H1 (cell line): ENCODE results near the gene WNT2. TPM values are rescaled to one million over a fixed set of nuclear protein-coding genes. Genes with fewer than 3 reads are reported as not detected.

ENCODE experiments used
- CTCF ChIA-PET: fragments of 300-600 bp; sonication (Branson Sonifier 250); formaldehyde crosslinking; loops from one replicate; lab custom pipeline; 2021; ENCODE audit not compliant: partially characterized antibody; lab: Charles Lee
- POLR2A ChIA-PET: fragments of 300-600 bp; sonication (Branson Sonifier 250); formaldehyde crosslinking; loops from one replicate; lab custom pipeline; 2021; ENCODE audit warnings: inconsistent platforms; ENCODE audit not compliant: partially characterized antibody; lab: Charles Lee
- DNase-seq, 2 experiments: peaks; one replicate each; pipeline versions ENCODE4 v3.0.0 to v3.0.0-alpha.2; 2010 to 2022; ENCODE audit warnings: low spot score in 2 of 2, low read depth in 1 of 2, mixed read lengths in 1 of 2
- FAIRE-seq: peaks from 2 replicates; lab custom pipeline; 2011; peaks lifted over from hg19 to GRCh38; lab: Jason Lieb, UNC
- H2AFZ ChIP-seq: 2 replicates; pipeline ENCODE4 v1.8.1; 2012; ENCODE audit warnings: low read length, inconsistent platforms
- H2AK5ac ChIP-seq: 2 replicates; pipeline ENCODE4 v1.6.1; 2013; ENCODE audit warnings: low read depth, low read length
- H2BK120ac ChIP-seq: replicated peaks from 2 replicates; pipeline ENCODE3; 2013; ENCODE audit warnings: low read depth, low read length, inconsistent platforms
- H2BK12ac ChIP-seq: 2 replicates; pipeline ENCODE4 v1.6.1; 2013; ENCODE audit warnings: low read depth, low read length
- H2BK15ac ChIP-seq: 2 replicates; pipeline ENCODE4 v1.6.1; 2013; ENCODE audit warnings: low read length
- H2BK20ac ChIP-seq: 2 replicates; pipeline ENCODE4 v1.6.1; 2013; ENCODE audit warnings: low read length
- H2BK5ac ChIP-seq: 2 replicates; pipeline ENCODE4 v1.6.1; 2013; ENCODE audit warnings: low read depth, low read length
- H3K14ac ChIP-seq: 2 replicates; pipeline ENCODE4 v1.6.1; 2013; ENCODE audit warnings: inconsistent platforms; ENCODE audit not compliant: insufficient read length
- H3K18ac ChIP-seq: 2 replicates; pipeline ENCODE4 v1.6.1; 2013; ENCODE audit warnings: low read length; ENCODE audit errors: extremely low read depth
- H3K23ac ChIP-seq: 2 replicates; pipeline ENCODE4 v1.6.1; 2013; ENCODE audit warnings: inconsistent platforms; ENCODE audit not compliant: insufficient read length
- H3K23me2 ChIP-seq: 2 replicates; pipeline ENCODE4 v1.6.1; 2013; ENCODE audit warnings: low read depth, low read length
- H3K27ac ChIP-seq: 2 replicates; pipeline ENCODE4 v1.6.1; 2011; ENCODE audit warnings: low read depth, low read length, inconsistent platforms
- H3K27me3 ChIP-seq, 4 experiments: replicated peaks in 1 of 4; 1 replicate in 1 of 4; 2 replicates in 3 of 4; pipeline versions ENCODE4 v1.6.1 to v1.8.1; 2011 to 2013; ENCODE audit warnings: low read length in 3 of 4, mild to moderate bottlenecking in 3 of 4, inconsistent platforms in 2 of 4, mixed read lengths in 2 of 4, moderate library complexity in 1 of 4; ENCODE audit not compliant: control insufficient read depth in 3 of 4, insufficient read depth in 3 of 4; ENCODE audit errors: extremely low read depth in 1 of 4
- H3K36me3 ChIP-seq, 4 experiments: 2 replicates each; pipeline versions ENCODE4 v1.6.1 to v1.8.1; 2011 to 2013; ENCODE audit warnings: mild to moderate bottlenecking in 4 of 4, low read length in 3 of 4, moderate library complexity in 2 of 4, control low read depth in 1 of 4, inconsistent platforms in 1 of 4; ENCODE audit not compliant: insufficient read depth in 4 of 4, control insufficient read depth in 2 of 4
- H3K4ac ChIP-seq: replicated peaks from 2 replicates; pipeline ENCODE3; 2013; ENCODE audit warnings: low read length, low read depth, mixed read lengths, inconsistent platforms; ENCODE audit not compliant: insufficient read length
- H3K4me1 ChIP-seq, 4 experiments: replicated peaks in 1 of 4; 1 replicate in 1 of 4; 2 replicates in 3 of 4; pipeline versions ENCODE4 v1.6.1 to v1.8.1; 2011 to 2013; ENCODE audit warnings: low read length in 3 of 4, inconsistent platforms in 2 of 4, mixed read lengths in 1 of 4; ENCODE audit not compliant: insufficient read depth in 4 of 4, control insufficient read depth in 3 of 4
- H3K4me2 ChIP-seq, 2 experiments: 2 replicates each; pipeline versions ENCODE4 v1.6.1 to v1.8.1; 2011 to 2013; ENCODE audit warnings: low read depth in 2 of 2, low read length in 2 of 2, control low read depth in 1 of 2, inconsistent platforms in 1 of 2, mild to moderate bottlenecking in 1 of 2; ENCODE audit not compliant: insufficient read depth in 1 of 2
- H3K4me3 ChIP-seq, 4 experiments: fragments of 200-600, 300-600 bp in 1 of 4; sonication (generic), shearing (Covaris generic), sonication (Bioruptor Twin) in 1 of 4; 2 replicates each; pipeline versions ENCODE4 v1.5.1 to v1.8.1; 2011 to 2016; ENCODE audit warnings: low read length in 4 of 4, low read depth in 3 of 4, control low read depth in 2 of 4, inconsistent platforms in 2 of 4, mild to moderate bottlenecking in 2 of 4, mixed read lengths in 1 of 4, moderate library complexity in 1 of 4; ENCODE audit not compliant: insufficient read depth in 2 of 4; ENCODE audit errors: extremely low read depth in 1 of 4
- H3K56ac ChIP-seq: replicated peaks from 2 replicates; pipeline ENCODE3; 2013; ENCODE audit warnings: low read depth, mild to moderate bottlenecking, mixed read lengths, low read length, inconsistent platforms; ENCODE audit not compliant: insufficient read length
- H3K79me1 ChIP-seq: 2 replicates; pipeline ENCODE4 v1.6.1; 2013; ENCODE audit warnings: low read depth, low read length, control low read depth
- H3K79me2 ChIP-seq, 2 experiments: 2 replicates each; pipeline versions ENCODE4 v1.6.1 to v1.8.1; 2012 to 2013; ENCODE audit warnings: low read length in 2 of 2, mild to moderate bottlenecking in 2 of 2, inconsistent platforms in 1 of 2; ENCODE audit not compliant: insufficient read depth in 2 of 2, control insufficient read depth in 1 of 2
- H3K9ac ChIP-seq, 4 experiments: replicated peaks in 1 of 4; 1 replicate in 1 of 4; 2 replicates in 3 of 4; pipeline versions ENCODE4 v1.6.1 to v1.8.1; 2011 to 2013; ENCODE audit warnings: low read depth in 3 of 4, low read length in 3 of 4, control low read depth in 2 of 4, mild to moderate bottlenecking in 2 of 4, moderate library complexity in 2 of 4, inconsistent platforms in 1 of 4; ENCODE audit errors: extremely low read depth in 1 of 4
- H3K9me3 ChIP-seq, 2 experiments: 2 replicates each; pipeline versions ENCODE4 v1.6.1 to v1.8.1; 2012 to 2013; ENCODE audit warnings: mild to moderate bottlenecking in 2 of 2, moderate library complexity in 2 of 2, control low read depth in 1 of 2, inconsistent platforms in 1 of 2, low read depth in 1 of 2, low read length in 1 of 2, mixed read lengths in 1 of 2; ENCODE audit not compliant: insufficient read depth in 2 of 2
- H4K20me1 ChIP-seq, 2 experiments: replicated peaks in 1 of 2; 2 replicates each; pipeline versions ENCODE3 to v1.8.1; 2011 to 2013; ENCODE audit warnings: inconsistent platforms in 2 of 2, low read length in 2 of 2, mild to moderate bottlenecking in 1 of 2; ENCODE audit not compliant: insufficient read depth in 2 of 2, control insufficient read depth in 1 of 2
- H4K5ac ChIP-seq: 2 replicates; pipeline ENCODE4 v1.6.1; 2013; ENCODE audit warnings: low read length, low read depth, mixed read lengths, inconsistent platforms; ENCODE audit not compliant: insufficient read length
- H4K8ac ChIP-seq: 2 replicates; pipeline ENCODE4 v1.8.0; 2013; ENCODE audit warnings: mild to moderate bottlenecking, moderate library complexity, low read length, inconsistent platforms; ENCODE audit not compliant: insufficient read depth; ENCODE audit errors: extremely low read depth
- H4K91ac ChIP-seq: replicated peaks from 2 replicates; pipeline ENCODE3; 2013; ENCODE audit warnings: low read length, mixed read lengths, inconsistent platforms; ENCODE audit not compliant: insufficient read length
- KDM1A ChIP-seq: fragments of 200-600, 300-600 bp; sonication (generic); IDR thresholded peaks from 2 replicates; pipeline ENCODE4 v1.7.1; 2016; ENCODE audit warnings: mild to moderate bottlenecking, low read length, borderline replicate concordance
- NRF1 ChIP-seq: IDR thresholded peaks from 2 replicates; pipeline ENCODE4 v1.6.1; 2011; ENCODE audit warnings: mild to moderate bottlenecking, low read depth, low read length, improper control_type of control experiment
- SAP30 ChIP-seq: fragments of 300-600 bp; sonication (generic); IDR thresholded peaks from 2 replicates; pipeline ENCODE4 v1.7.1; 2012; ENCODE audit warnings: low read length, moderate library complexity, mild to moderate bottlenecking, inconsistent platforms; ENCODE audit not compliant: insufficient read depth, insufficient replicate concordance
- polyA plus RNA-seq, 7 experiments: library from polyadenylated mRNA; depleted of rRNA in 3 of 7; stranded (reverse) in 5 of 7; unstranded in 2 of 7; fragments of >200 nt in 5 of 7; fragments of 200-250 nt in 2 of 7; gene quantifications; 1 replicate in 5 of 7; 2 replicates in 1 of 7; 4 replicates in 1 of 7; pipeline versions ENCODE4 v1.2.1 to v1.2.3, GENCODE V29; 2011 to 2013; ENCODE audit warnings: missing spikeins in 2 of 7, mixed read lengths in 2 of 7
- total RNA-seq: library from RNA; stranded (reverse); fragmentation: NEBNext Ultra II Directional; extraction: Animal tissue kit (Norgen Biotek cat#: 25700); gene quantifications from 2 replicates; pipeline ENCODE4 v1.2.1, GENCODE V29; 2021
- TF ChIP-seq, protein P1 (sequence below): IDR thresholded peaks from 2 replicates; pipeline ENCODE4 v1.6.1; 2011; ENCODE audit warnings: low read length, improper control_type of control experiment
- TF ChIP-seq, protein P2 (sequence below), 3 experiments: IDR thresholded peaks; 1 replicate in 2 of 3; 2 replicates in 1 of 3; pipeline versions ENCODE4 v1.5.1 to v1.6.1; 2011; ENCODE audit warnings: low read length in 3 of 3, mild to moderate bottlenecking in 3 of 3, inconsistent platforms in 2 of 3, low read depth in 1 of 3, moderate library complexity in 1 of 3; ENCODE audit not compliant: insufficient read depth in 1 of 3; ENCODE audit errors: control extremely low read depth in 1 of 3

The WNT2 gene
- total and polyA plus RNA-seq, 2 of the 8 experiments (the other 6 are each of a cell fraction or from before 2014, with no cell fraction given), result not detected

DNA sequence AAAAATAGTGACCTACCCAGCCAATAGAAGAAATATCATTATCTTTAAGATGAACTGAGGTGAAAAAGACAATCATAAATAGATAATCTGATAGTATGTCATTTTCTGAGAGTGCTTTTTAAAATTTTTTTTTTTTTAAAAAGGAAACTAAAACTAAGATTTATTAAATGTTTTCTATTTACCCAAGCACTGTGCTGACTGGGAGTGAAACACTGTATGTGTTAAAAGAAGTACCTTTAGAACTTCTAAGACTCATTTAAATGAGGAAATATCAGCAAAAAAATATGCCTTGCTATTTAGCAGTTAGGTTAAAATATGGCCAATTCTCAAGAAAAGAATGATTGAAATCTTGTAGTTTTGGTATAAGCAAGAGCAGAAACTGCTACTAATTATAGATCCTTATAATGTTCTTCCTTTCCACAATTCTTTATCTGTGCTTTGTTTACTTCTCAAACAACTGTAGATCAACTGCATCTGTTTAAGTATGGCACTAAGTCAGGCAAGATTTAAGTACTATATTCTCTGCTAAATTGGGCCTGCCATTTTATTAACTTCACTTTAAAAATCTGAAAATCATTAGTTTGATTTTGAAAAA is 39.5 kb upstream of the WNT2 start:
- Histone ChIP-seq H3K56ac (no peak overlapping the region), H3K27me3 (no peaks in the 10 kb centered on the region), H2BK12ac (no peak overlapping the region), H2BK20ac (no peak overlapping the region), H2BK5ac (no peak overlapping the region), H3K79me2 (no peaks in the 10 kb centered on the region), H2BK15ac (no peak overlapping the region), H3K4me2 (no peak overlapping the region), H2AK5ac (no peak overlapping the region), H3K79me1 (no peaks in the 10 kb centered on the region), H2AFZ (no peak overlapping the region), H3K4me3 (no peak overlapping the region), H3K36me3 (no peaks in the 10 kb centered on the region), H3K9me3 (no peaks in the 10 kb centered on the region), H4K20me1 (no peaks in the 10 kb centered on the region), H3K23me2 (no peaks in the 10 kb centered on the region; the same call in 1 of the 2 replicates), H4K5ac (no peak overlapping the region), H4K8ac (no peak overlapping the region), H3K9ac (no peak overlapping the region), H3K18ac (no peak overlapping the region), H3K4ac (no peak overlapping the region), H3K27ac (no peak overlapping the region), H3K14ac (no peak overlapping the region), H3K4me1 (no peaks in the 10 kb centered on the region), H3K23ac (no peak overlapping the region), H4K91ac (no peak overlapping the region), H2BK120ac (no peak overlapping the region)
- no peak for TF ChIP-seq NRF1
- TF ChIP-seq, protein P1, sequence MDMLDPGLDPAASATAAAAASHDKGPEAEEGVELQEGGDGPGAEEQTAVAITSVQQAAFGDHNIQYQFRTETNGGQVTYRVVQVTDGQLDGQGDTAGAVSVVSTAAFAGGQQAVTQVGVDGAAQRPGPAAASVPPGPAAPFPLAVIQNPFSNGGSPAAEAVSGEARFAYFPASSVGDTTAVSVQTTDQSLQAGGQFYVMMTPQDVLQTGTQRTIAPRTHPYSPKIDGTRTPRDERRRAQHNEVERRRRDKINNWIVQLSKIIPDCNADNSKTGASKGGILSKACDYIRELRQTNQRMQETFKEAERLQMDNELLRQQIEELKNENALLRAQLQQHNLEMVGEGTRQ, result no peak
- TF ChIP-seq SAP30, result no peak
- TF ChIP-seq KDM1A, result no peak
- TF ChIP-seq, protein P2, sequence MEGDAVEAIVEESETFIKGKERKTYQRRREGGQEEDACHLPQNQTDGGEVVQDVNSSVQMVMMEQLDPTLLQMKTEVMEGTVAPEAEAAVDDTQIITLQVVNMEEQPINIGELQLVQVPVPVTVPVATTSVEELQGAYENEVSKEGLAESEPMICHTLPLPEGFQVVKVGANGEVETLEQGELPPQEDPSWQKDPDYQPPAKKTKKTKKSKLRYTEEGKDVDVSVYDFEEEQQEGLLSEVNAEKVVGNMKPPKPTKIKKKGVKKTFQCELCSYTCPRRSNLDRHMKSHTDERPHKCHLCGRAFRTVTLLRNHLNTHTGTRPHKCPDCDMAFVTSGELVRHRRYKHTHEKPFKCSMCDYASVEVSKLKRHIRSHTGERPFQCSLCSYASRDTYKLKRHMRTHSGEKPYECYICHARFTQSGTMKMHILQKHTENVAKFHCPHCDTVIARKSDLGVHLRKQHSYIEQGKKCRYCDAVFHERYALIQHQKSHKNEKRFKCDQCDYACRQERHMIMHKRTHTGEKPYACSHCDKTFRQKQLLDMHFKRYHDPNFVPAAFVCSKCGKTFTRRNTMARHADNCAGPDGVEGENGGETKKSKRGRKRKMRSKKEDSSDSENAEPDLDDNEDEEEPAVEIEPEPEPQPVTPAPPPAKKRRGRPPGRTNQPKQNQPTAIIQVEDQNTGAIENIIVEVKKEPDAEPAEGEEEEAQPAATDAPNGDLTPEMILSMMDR (IDR thresholded peaks at IDR 0.05; ENCODE audit: control extremely low read depth in 1 of 3, insufficient read depth in 1 of 3, low read depth in 1 of 3, low read length in 3 of 3), result no peak
- CTCF ChIA-PET, result no interaction called here
- POLR2A ChIA-PET, result no interaction called here
- FAIRE-seq, result no peak
- DNase-seq, result no peak
